Endodermal cell (in vitro differentiated cells): ENCODE data around the gene UNC13C. TPM values are rescaled to one million over a fixed set of nuclear protein-coding genes. Genes with fewer than 3 reads are reported as not detected.

Experiments used
- DNase-seq: peaks from one replicate; pipeline ENCODE4 v3.0.0-alpha.2; 2017
- H3K27ac ChIP-seq: 2 replicates; pipeline ENCODE4 v1.5.1; 2013; ENCODE audit warnings: mild to moderate bottlenecking, low read depth, low read length, moderate library complexity
- H3K27me3 ChIP-seq: 2 replicates; pipeline ENCODE4 v1.6.1; 2013; ENCODE audit warnings: mild to moderate bottlenecking, low read length, moderate library complexity; ENCODE audit not compliant: insufficient read depth, control insufficient read depth, poor library complexity, severe bottlenecking
- H3K36me3 ChIP-seq: 2 replicates; pipeline ENCODE4 v1.7.0; 2013; ENCODE audit warnings: mild to moderate bottlenecking, low read length, moderate library complexity; ENCODE audit not compliant: control insufficient read depth, insufficient read depth
- H3K4me1 ChIP-seq: one replicate; pipeline ENCODE4 v1.7.0; 2013; ENCODE audit warnings: low read length; ENCODE audit not compliant: control insufficient read depth, insufficient read depth
- H3K4me3 ChIP-seq: 2 replicates; pipeline ENCODE4 v1.5.1; 2013; ENCODE audit warnings: mild to moderate bottlenecking, low read length, moderate library complexity
- H3K9ac ChIP-seq: 2 replicates; pipeline ENCODE4 v1.6.1; 2013; ENCODE audit warnings: mild to moderate bottlenecking, low read length, moderate library complexity; ENCODE audit not compliant: poor library complexity, severe bottlenecking; ENCODE audit errors: extremely low read depth
- H3K9me3 ChIP-seq: 2 replicates; pipeline ENCODE4 v1.6.1; 2013; ENCODE audit warnings: mild to moderate bottlenecking, low read length, moderate library complexity; ENCODE audit not compliant: control insufficient read depth
- H3K27ac Mint-ChIP-seq: 2 replicates; pipeline ENCODE4 v1.8.0; 2020; ENCODE audit warnings: mixed read lengths
- H3K27me3 Mint-ChIP-seq: 2 replicates; pipeline ENCODE4 v1.8.0; 2021; ENCODE audit warnings: mild to moderate bottlenecking, mixed read lengths; ENCODE audit not compliant: insufficient read depth
- H3K36me3 Mint-ChIP-seq: 2 replicates; pipeline ENCODE4 v1.8.0; 2020; ENCODE audit warnings: low read depth, mixed read lengths
- H3K4me1 Mint-ChIP-seq: 2 replicates; pipeline ENCODE4 v1.8.0; 2020; ENCODE audit warnings: mixed read lengths
- H3K4me3 Mint-ChIP-seq: 2 replicates; pipeline ENCODE4 v1.8.0; 2020; ENCODE audit warnings: mild to moderate bottlenecking, moderate library complexity, mixed read lengths
- H3K9me3 Mint-ChIP-seq: 2 replicates; pipeline ENCODE4 v1.8.0; 2020; ENCODE audit warnings: mild to moderate bottlenecking, mixed read lengths
- CTCF ChIP-seq: fragments of 200-600 bp; sonication (generic); conservative IDR thresholded peaks from 2 replicates; pipeline ENCODE4 v1.5.0; 2021; ENCODE audit warnings: antibody characterized with exemption, mild to moderate bottlenecking
- WGBS, 2 experiments: methylation state at CpG; one replicate each; pipeline versions ENCODE4 v1.1.5 to v1.1.7; 2013; ENCODE audit warnings: missing lambda C conversion rate in 2 of 2, mixed read lengths in 1 of 2; ENCODE audit not compliant: insufficient coverage in 1 of 2, insufficient read length in 1 of 2; 5-methylcytosine and 5-hydroxymethylcytosine counted together
- total RNA-seq, 2 donors: library from RNA; stranded (reverse); fragmentation: NEBNext Ultra II Directional in 1 of 2; extraction: Animal tissue kit (Norgen Biotek cat#: 25700) in 1 of 2; gene quantifications; 2 replicates in 1 of 2; 3 replicates in 1 of 2; pipeline ENCODE4 v1.2.1, GENCODE V29; 2021

Gene UNC13C
- total RNA-seq, 2 donors from 2014 or later = 7.2 to 19.9 TPM

- Histone ChIP-seq H3K9ac (no peak overlapping the region), H3K27me3 (no peaks in the 10 kb centered on the region), H3K4me1 (no peaks in the 10 kb centered on the region), H3K4me3 (no peak overlapping the region), H3K27ac (no peak overlapping the region), H3K36me3 (no peaks in the 10 kb centered on the region), H3K9me3 (no peaks in the 10 kb centered on the region)
- DNase-seq = no peak
- H3K4me3 Mint-ChIP-seq = no peak overlapping the region
- no peaks in the 10 kb centered on the region for H3K9me3 Mint-ChIP-seq
- peaks cover 12% of the 10 kb centered on the region for H3K36me3 Mint-ChIP-seq
- peaks cover 3% of the 10 kb centered on the region for H3K4me1 Mint-ChIP-seq
- no peak for TF ChIP-seq CTCF
- H3K27ac Mint-ChIP-seq = no peak overlapping the region
- 83 to 86% methylated on average over 1 of the region's 1 CpG for WGBS, 2 experiments
- H3K27me3 Mint-ChIP-seq = no peaks in the 10 kb centered on the region
These were observed 33.4 kb downstream of the UNC13C start for GRCh38 chr15:54011656-54012055.

GRCh38 chr15:54014067-54014655 lies 35.9 kb downstream of the UNC13C start:
- Histone ChIP-seq H3K27me3 (no peaks in the 10 kb centered on the region), H3K9me3 (no peaks in the 10 kb centered on the region), H3K27ac (no peak overlapping the region), H3K9ac (no peak overlapping the region), H3K36me3 (no peaks in the 10 kb centered on the region), H3K4me1 (no peaks in the 10 kb centered on the region), H3K4me3 (no peak overlapping the region)
- H3K9me3 Mint-ChIP-seq = no peaks in the 10 kb centered on the region
- 88 to 90% methylated on average over 4 of the region's 4 CpGs for WGBS, 2 experiments
- no peak for TF ChIP-seq CTCF
- DNase-seq = no peak
- no peak overlapping the region for H3K4me3 Mint-ChIP-seq
- H3K27ac Mint-ChIP-seq = no peak overlapping the region
- H3K27me3 Mint-ChIP-seq = no peaks in the 10 kb centered on the region
- peaks cover 3% of the 10 kb centered on the region for H3K4me1 Mint-ChIP-seq
- H3K36me3 Mint-ChIP-seq = peaks cover 12% of the 10 kb centered on the region

GRCh38 chr15:54017251-54017650 lies 39.0 kb downstream of the UNC13C start:
- Histone ChIP-seq H3K9me3 (no peaks in the 10 kb centered on the region), H3K4me1 (no peaks in the 10 kb centered on the region), H3K9ac (no peak overlapping the region), H3K27ac (no peak overlapping the region), H3K27me3 (no peaks in the 10 kb centered on the region), H3K36me3 (no peaks in the 10 kb centered on the region), H3K4me3 (no peak overlapping the region)
- Mint-ChIP-seq H3K4me3 (no peak overlapping the region), H3K9me3 (no peaks in the 10 kb centered on the region), H3K27ac (no peak overlapping the region), H3K4me1 (peaks cover 1% of the 10 kb centered on the region), H3K36me3 (peaks cover 17% of the 10 kb centered on the region), H3K27me3 (no peaks in the 10 kb centered on the region)
- DNase-seq = no peak
- WGBS, 2 experiments = 100% methylated on average over 1 of the region's 1 CpG
- no peak for TF ChIP-seq CTCF
